Gastroesophageal sphincter (tissue), 3 donors: ENCODE results near the gene TJP3.

ENCODE experiments used
- POLR2A ChIP-seq, 2 donors: fragments of 450-650 bp; IDR thresholded peaks; one replicate each; pipeline ENCODE4 v1.6.1; 2017; ENCODE audit warnings: antibody characterized with exemption in 2 of 2, mild to moderate bottlenecking in 2 of 2, moderate library complexity in 1 of 2
- POLR2AphosphoS5 ChIP-seq: sonication (generic); formaldehyde crosslinking; IDR thresholded peaks from one replicate; pipeline ENCODE4 v1.6.1; 2017; ENCODE audit warnings: antibody characterized with exemption
- TF ChIP-seq, protein P1 (sequence below), 4 experiments: fragments of 200-600 bp in 2 of 4; fragments of 450-650 bp in 2 of 4; sonication (generic) in 1 of 4; IDR thresholded peaks; one replicate each; pipeline ENCODE4 v1.5.1; 2017 to 2019; ENCODE audit warnings: antibody characterized with exemption in 4 of 4, mild to moderate bottlenecking in 2 of 4, moderate library complexity in 2 of 4

- TF ChIP-seq, protein P1, sequence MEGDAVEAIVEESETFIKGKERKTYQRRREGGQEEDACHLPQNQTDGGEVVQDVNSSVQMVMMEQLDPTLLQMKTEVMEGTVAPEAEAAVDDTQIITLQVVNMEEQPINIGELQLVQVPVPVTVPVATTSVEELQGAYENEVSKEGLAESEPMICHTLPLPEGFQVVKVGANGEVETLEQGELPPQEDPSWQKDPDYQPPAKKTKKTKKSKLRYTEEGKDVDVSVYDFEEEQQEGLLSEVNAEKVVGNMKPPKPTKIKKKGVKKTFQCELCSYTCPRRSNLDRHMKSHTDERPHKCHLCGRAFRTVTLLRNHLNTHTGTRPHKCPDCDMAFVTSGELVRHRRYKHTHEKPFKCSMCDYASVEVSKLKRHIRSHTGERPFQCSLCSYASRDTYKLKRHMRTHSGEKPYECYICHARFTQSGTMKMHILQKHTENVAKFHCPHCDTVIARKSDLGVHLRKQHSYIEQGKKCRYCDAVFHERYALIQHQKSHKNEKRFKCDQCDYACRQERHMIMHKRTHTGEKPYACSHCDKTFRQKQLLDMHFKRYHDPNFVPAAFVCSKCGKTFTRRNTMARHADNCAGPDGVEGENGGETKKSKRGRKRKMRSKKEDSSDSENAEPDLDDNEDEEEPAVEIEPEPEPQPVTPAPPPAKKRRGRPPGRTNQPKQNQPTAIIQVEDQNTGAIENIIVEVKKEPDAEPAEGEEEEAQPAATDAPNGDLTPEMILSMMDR (IDR thresholded peaks at IDR 0.05), result no peak
- TF ChIP-seq POLR2A (IDR thresholded peaks at IDR 0.05), result no peak
- TF ChIP-seq POLR2AphosphoS5, result no peak
These were observed 72.7 kb downstream of the TJP3 start for GRCh38 chr19:3780786-3781304.
